Activated naive CD4-positive, alpha-beta T cell treated with anti-CD3 and anti-CD28 coated beads, Interleukin-2, amount 10 ng/mL, durations not matched to agents 7 days and 5 days (primary cell): ENCODE results near the gene PDGFRA.
A peak's percentile ranks its signal among the peaks of the same experiment; 100 is the strongest.

ENCODE experiments used
- CTCF ChIA-PET: fragments of 350-600 bp; sonication (Branson Sonifier 250); formaldehyde crosslinking; loops from one replicate; lab custom pipeline; 2021; ENCODE audit warnings: antibody characterized with exemption; lab: Charles Lee
- DNase-seq: peaks from one replicate; pipeline ENCODE4 v3.0.0-alpha.2; 2020
- H3K27ac Mint-ChIP-seq: one replicate; pipeline ENCODE4 v1.8.0; 2021; ENCODE audit warnings: mild to moderate bottlenecking, moderate library complexity, mixed read lengths
- H3K27me3 Mint-ChIP-seq: one replicate; pipeline ENCODE4 v1.8.0; 2021; ENCODE audit warnings: mild to moderate bottlenecking, mixed read lengths
- H3K36me3 Mint-ChIP-seq: one replicate; pipeline ENCODE4 v1.8.0; 2021; ENCODE audit warnings: mixed read lengths
- H3K4me1 Mint-ChIP-seq: one replicate; pipeline ENCODE4 v1.8.0; 2021; ENCODE audit warnings: mixed read lengths
- H3K4me3 Mint-ChIP-seq: one replicate; pipeline ENCODE4 v1.8.0; 2021; ENCODE audit warnings: mild to moderate bottlenecking, moderate library complexity, mixed read lengths
- H3K9me3 Mint-ChIP-seq: one replicate; pipeline ENCODE4 v1.8.0; 2021; ENCODE audit warnings: mixed read lengths

The PDGFRA gene

DNA sequence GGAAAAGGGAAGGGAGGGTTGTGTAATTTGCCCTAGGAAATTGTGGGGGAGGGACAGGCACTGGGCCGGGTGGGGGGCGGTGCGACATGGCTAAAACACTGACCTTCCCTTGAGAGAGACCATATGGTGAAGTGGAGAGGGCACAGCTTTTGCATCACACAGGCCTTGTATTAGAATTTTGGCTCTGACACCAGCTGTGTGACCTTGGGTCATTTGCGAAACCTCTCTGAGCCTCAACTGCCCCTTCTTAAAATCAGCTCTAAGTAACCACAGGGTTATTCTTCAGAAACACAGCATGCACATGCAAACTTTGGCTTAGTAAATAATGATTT, 25.8 kb downstream of the PDGFRA start:
- Mint-ChIP-seq H3K4me1 (no peaks in the 10 kb centered on the region), H3K4me3 (no peak overlapping the region), H3K27ac (no peak overlapping the region), H3K36me3 (no peaks in the 10 kb centered on the region), H3K9me3 (no peaks in the 10 kb centered on the region), H3K27me3 (peaks cover 14% of the 10 kb centered on the region)
- no peak for DNase-seq
- CTCF ChIA-PET: interaction anchor here (0.6 kb wide), 1 partner anchor 167 kb away, joined by 3 read pairs; no protein-coding TSS in a partner anchor

- H3K4me3 Mint-ChIP-seq: no peak overlapping the region
- H3K4me1 Mint-ChIP-seq: no peaks in the 10 kb centered on the region
- no peaks in the 10 kb centered on the region for H3K9me3 Mint-ChIP-seq
- H3K36me3 Mint-ChIP-seq: no peaks in the 10 kb centered on the region
- H3K27ac Mint-ChIP-seq: no peak overlapping the region
- DNase-seq: no peak
- CTCF ChIA-PET: no interaction called here
- peaks cover 18% of the 10 kb centered on the region for H3K27me3 Mint-ChIP-seq
Observed at GRCh38 chr4:54255881-54256280, 26.8 kb downstream of the PDGFRA start.

- Mint-ChIP-seq H3K27me3 (peaks cover 21% of the 10 kb centered on the region), H3K36me3 (no peaks in the 10 kb centered on the region), H3K4me1 (no peaks in the 10 kb centered on the region), H3K27ac (no peak overlapping the region), H3K9me3 (no peaks in the 10 kb centered on the region), H3K4me3 (no peak overlapping the region)
- CTCF ChIA-PET: no interaction called here
- DNase-seq: no peak
Observed at GRCh38 chr4:54256491-54257486, 27.7 kb downstream of the PDGFRA start.

GRCh38 chr4:54265366-54265765, 36.3 kb downstream of the PDGFRA start:
- H3K27ac Mint-ChIP-seq: no peak overlapping the region
- no peaks in the 10 kb centered on the region for H3K36me3 Mint-ChIP-seq
- CTCF ChIA-PET: no interaction called here
- H3K4me1 Mint-ChIP-seq: no peaks in the 10 kb centered on the region
- DNase-seq: no peak
- peaks cover 12% of the 10 kb centered on the region for H3K27me3 Mint-ChIP-seq
- no peak overlapping the region for H3K4me3 Mint-ChIP-seq
- no peaks in the 10 kb centered on the region for H3K9me3 Mint-ChIP-seq

DNA sequence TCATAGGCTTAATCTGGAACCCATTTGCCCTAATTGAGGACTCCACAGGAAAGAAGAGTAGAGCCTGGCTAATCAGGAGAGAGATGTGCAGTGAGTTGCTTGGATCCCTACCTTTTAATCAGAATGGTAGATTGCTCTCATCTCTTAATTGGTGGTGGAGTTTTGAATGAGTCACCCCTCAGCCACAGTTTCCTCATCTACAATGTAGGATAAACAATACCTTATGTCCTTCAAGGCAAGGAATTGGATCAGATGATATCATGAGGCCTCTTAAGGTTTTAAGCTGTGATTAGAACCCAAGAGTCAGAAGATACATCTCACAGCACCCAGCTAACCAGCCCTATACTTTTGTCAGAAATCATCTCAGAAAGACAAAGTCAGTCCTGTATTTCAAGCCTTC, 39.1 kb downstream of the PDGFRA start:
- no peak for DNase-seq

DNA sequence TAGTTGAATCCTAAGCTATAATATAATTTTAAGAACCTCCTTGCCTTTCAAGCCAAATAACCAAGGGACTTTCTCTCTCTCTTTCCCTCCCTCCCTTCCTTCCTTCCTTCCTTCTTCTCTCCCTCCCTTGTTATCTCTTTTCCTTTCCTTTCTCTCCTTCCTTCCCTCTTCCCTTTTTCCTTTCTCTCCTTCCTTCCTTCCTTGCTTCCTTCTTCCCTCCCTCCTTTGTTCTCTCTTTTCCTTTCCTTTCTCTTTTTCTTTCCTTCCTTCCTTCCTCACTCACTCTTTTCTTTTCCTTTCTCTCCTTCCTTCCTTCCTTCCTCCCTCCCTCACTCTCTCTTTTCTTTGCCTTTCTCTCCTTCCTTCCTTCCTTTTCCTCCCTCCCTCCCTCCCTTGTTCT, 42.4 kb downstream of the PDGFRA start:
- H3K4me3 Mint-ChIP-seq: no peak overlapping the region
- no peaks in the 10 kb centered on the region for H3K9me3 Mint-ChIP-seq
- DNase-seq: no peak
- no peak overlapping the region for H3K27ac Mint-ChIP-seq
- no peaks in the 10 kb centered on the region for H3K4me1 Mint-ChIP-seq
- peaks cover 13% of the 10 kb centered on the region for H3K27me3 Mint-ChIP-seq
- CTCF ChIA-PET: no interaction called here
- no peaks in the 10 kb centered on the region for H3K36me3 Mint-ChIP-seq

More for the DNA sequence above, 39.1 kb downstream of the PDGFRA start:
- Mint-ChIP-seq H3K4me3 (no peak overlapping the region), H3K27me3 (peaks cover 9% of the 10 kb centered on the region), H3K9me3 (no peaks in the 10 kb centered on the region), H3K36me3 (no peaks in the 10 kb centered on the region), H3K4me1 (no peaks in the 10 kb centered on the region), H3K27ac (no peak overlapping the region)
- CTCF ChIA-PET: interaction anchor here (1.3 kb wide), 1 partner anchor 34 kb away, joined by 3 read pairs; no protein-coding TSS in a partner anchor

DNA sequence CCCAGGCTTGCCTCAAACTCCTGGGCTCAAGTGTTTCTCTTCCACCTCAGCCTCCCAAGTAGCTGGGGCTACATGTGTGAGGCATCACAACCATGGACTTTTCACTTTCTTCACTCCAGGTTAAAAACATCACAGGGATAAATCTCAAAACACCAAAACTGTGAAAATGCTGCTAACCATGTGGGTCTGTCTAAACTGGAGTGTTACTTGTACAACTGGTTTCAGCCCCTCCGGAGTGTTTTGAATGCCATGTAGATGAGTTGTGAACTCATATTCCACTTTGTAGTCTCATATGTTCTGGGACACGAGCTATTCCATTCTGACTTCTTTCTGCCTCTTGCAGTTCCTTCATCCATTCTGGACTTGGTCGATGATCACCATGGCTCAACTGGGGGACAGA, 43.0 kb downstream of the PDGFRA start:
- H3K4me1 Mint-ChIP-seq: peaks cover under 1% of the 10 kb centered on the region
- DNase-seq: no peak
- H3K4me3 Mint-ChIP-seq: no peak overlapping the region
- no peak overlapping the region for H3K27ac Mint-ChIP-seq
- CTCF ChIA-PET: no interaction called here
- no peaks in the 10 kb centered on the region for H3K9me3 Mint-ChIP-seq
- H3K27me3 Mint-ChIP-seq: peaks cover 14% of the 10 kb centered on the region
- H3K36me3 Mint-ChIP-seq: no peaks in the 10 kb centered on the region

GRCh38 chr4:54274264-54274663, 45.2 kb downstream of the PDGFRA start:
- Mint-ChIP-seq H3K9me3 (no peaks in the 10 kb centered on the region), H3K27ac (no peak overlapping the region), H3K36me3 (no peaks in the 10 kb centered on the region), H3K4me1 (peaks cover 9% of the 10 kb centered on the region), H3K4me3 (no peak overlapping the region), H3K27me3 (peaks cover 12% of the 10 kb centered on the region)
- CTCF ChIA-PET: no interaction called here
- DNase-seq: no peak

GRCh38 chr4:54274795-54275665, 45.9 kb downstream of the PDGFRA start:
- no peak overlapping the region for H3K27ac Mint-ChIP-seq
- no peaks in the 10 kb centered on the region for H3K36me3 Mint-ChIP-seq
- peaks cover 12% of the 10 kb centered on the region for H3K27me3 Mint-ChIP-seq
- no peak overlapping the region for H3K4me3 Mint-ChIP-seq
- H3K4me1 Mint-ChIP-seq: peaks cover 9% of the 10 kb centered on the region
- CTCF ChIA-PET: no interaction called here
- DNase-seq: no peak
- no peaks in the 10 kb centered on the region for H3K9me3 Mint-ChIP-seq

- Mint-ChIP-seq H3K27ac (no peak overlapping the region), H3K36me3 (no peaks in the 10 kb centered on the region), H3K4me1 (peaks cover 9% of the 10 kb centered on the region), H3K27me3 (peaks cover 8% of the 10 kb centered on the region), H3K4me3 (no peak overlapping the region), H3K9me3 (peaks cover under 1% of the 10 kb centered on the region)
- DNase-seq: no peak
- CTCF ChIA-PET: interaction anchor here (1.0 kb wide), 1 partner anchor 12 kb away, joined by 3 read pairs; no protein-coding TSS in a partner anchor
Observed at GRCh38 chr4:54276641-54277430, 47.7 kb downstream of the PDGFRA start.

GRCh38 chr4:54277691-54278090, 48.6 kb downstream of the PDGFRA start:
- Mint-ChIP-seq H3K4me3 (no peak overlapping the region), H3K27me3 (peaks cover 8% of the 10 kb centered on the region), H3K9me3 (peaks cover 8% of the 10 kb centered on the region), H3K36me3 (no peaks in the 10 kb centered on the region), H3K27ac (peak overlapping the region; percentile 71), H3K4me1 (peaks cover 9% of the 10 kb centered on the region)
- no peak for DNase-seq
- CTCF ChIA-PET: interaction anchor here (2.1 kb wide), 1 partner anchor 44 kb away, joined by 9 read pairs; no protein-coding TSS in a partner anchor

DNA sequence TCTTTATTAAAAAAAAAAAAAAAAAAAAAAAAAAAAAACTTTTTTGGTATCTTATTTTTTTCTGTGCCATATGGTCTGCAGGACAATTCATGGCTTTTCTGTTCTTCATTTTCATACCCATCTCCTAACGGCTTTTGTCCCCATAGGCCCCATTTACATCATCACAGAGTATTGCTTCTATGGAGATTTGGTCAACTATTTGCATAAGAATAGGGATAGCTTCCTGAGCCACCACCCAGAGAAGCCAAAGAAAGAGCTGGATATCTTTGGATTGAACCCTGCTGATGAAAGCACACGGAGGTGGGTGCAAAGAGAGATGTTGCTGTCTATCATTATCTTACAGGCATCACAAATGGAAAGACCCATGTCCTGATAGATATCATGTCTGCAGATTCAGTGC, 49.1 kb downstream of the PDGFRA start:
- Mint-ChIP-seq H3K4me3 (no peak overlapping the region), H3K27me3 (peaks cover 8% of the 10 kb centered on the region), H3K36me3 (no peaks in the 10 kb centered on the region), H3K9me3 (peaks cover 9% of the 10 kb centered on the region), H3K27ac (no peak overlapping the region), H3K4me1 (peaks cover 9% of the 10 kb centered on the region)
- DNase-seq: no peak
- CTCF ChIA-PET: interaction anchor here (2.1 kb wide), 1 partner anchor 44 kb away, joined by 9 read pairs; no protein-coding TSS in a partner anchor

DNA sequence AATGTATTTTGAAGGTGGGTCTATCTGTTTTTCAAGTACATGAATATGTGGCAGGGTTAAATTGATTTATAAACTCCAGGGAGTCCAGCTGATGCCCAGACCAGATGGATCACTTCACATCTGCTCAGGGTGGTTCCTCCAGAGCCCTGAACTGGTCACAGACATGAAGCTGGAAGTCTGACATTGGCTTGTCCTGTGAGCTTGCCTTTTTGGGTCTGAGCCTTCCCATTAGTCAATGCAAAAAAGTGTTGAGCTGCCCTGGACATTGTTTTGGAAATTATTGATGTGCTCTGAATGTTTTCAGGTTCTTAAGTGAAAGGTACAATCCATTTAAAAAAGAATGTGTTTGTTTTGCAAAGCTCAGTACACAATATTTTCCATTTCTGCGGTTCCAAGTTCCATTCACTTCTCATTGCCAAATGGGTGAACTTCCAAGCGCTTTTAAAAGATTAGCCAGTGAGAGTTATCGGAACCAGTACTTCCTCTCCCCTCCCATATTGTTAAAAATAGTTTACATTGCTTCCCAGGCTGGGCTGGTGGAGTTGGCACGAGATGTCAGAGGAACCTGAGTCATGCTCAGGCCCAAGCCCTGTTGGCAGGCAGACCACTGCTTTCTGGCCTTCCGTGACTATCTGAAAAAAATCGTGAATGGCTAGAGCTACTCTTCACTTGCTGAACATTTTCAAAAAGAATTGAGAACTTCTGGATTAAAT, 52.1 kb downstream of the PDGFRA start:
- Mint-ChIP-seq H3K27ac (no peak overlapping the region), H3K4me1 (peaks cover 9% of the 10 kb centered on the region), H3K27me3 (peaks cover 4% of the 10 kb centered on the region), H3K9me3 (peaks cover 22% of the 10 kb centered on the region), H3K36me3 (no peaks in the 10 kb centered on the region), H3K4me3 (no peak overlapping the region)
- DNase-seq: no peak
- CTCF ChIA-PET: no interaction called here
